Right hindlimb (tissue), 1 donor: ENCODE measurements around the gene OR10G3.
A peak's percentile ranks its signal among the peaks of the same experiment; 100 is the strongest.
"Not testable (repeated sequence)": the region's sequence is repeated elsewhere in the genome, so short reads cannot be mapped to it uniquely, and the experiment has no call there.

Source experiments
- DNase-seq: peaks from one replicate; pipeline ENCODE4 v3.0.0-alpha.2; 2018

Gene OR10G3, protein sequence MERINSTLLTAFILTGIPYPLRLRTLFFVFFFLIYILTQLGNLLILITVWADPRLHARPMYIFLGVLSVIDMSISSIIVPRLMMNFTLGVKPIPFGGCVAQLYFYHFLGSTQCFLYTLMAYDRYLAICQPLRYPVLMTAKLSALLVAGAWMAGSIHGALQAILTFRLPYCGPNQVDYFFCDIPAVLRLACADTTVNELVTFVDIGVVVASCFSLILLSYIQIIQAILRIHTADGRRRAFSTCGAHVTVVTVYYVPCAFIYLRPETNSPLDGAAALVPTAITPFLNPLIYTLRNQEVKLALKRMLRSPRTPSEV

GRCh38 chr14:21579976-21580375 is at the start of gene OR10G3:
Gene OR10G3 (minus strand): TSS chr14:21580076. CDS start chr14:21570744, 9,332 bp downstream.
- no peak for DNase-seq

- DNase-seq: no peak
Measured at GRCh38 chr14:21626491-21627230, 46.8 kb upstream of the OR10G3 start.

DNA sequence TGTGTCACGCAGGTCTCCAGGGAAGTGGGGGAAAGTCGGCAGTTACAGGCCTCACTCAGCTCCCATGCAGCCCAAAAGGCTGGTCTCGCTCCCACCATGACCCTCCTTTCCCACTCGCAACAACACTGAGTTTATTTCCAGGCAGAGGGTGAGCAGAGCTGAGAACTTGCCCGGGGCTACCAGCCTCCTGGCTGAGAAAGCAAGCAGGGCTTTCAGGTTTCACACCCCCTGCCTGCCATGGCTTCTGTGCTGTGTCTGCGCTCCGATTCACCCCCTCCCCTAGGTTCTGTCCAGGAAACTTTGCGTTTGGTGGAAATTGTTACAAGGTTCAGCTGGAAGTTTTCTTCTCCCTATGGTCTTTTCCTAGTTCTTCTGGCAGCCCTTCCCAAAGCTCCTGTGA is 37.7 kb upstream of the OR10G3 start:
- DNase-seq: no peak

DNA sequence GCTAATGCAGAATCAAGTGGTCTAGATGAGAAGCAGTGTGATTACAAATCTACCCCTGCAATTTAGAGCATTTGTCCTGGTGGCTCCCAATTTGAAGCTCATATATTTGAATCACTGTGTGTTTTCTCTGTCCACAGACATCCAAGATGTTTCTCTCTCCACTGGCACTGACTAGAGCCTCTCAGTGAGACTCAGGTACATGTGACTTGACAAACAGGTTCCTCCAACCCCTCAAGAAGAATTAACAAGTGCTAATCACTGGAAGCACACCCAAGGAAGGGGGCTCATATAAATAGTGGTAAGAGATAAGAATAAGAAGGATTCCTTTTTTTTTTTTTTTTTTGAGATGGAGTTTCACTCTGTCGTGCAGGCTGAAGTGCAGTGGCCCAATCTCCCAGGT is 34.4 kb upstream of the OR10G3 start:
- no peak for DNase-seq

DNA sequence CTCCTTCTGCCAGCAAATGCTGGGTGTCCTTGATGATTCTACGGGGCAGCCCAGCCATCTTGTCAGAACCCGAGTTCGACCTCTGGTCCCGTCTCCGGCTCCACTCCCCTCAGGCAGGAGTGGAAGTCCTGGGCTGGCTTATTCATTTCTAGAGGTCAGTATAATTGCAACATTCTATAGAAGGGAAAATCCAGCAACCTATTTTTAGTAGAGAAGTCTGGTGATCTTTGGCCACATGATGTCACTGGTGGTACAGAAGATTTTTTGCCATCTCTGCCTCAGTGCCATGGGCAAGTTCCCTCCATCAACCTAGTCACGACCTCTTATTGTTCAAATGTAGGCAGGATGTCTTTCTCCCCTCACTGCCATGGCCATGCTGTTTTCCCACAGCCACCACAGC is 32.4 kb upstream of the OR10G3 start:
- no peak for DNase-seq

- DNase-seq: not testable (repeated sequence)
Measured at GRCh38 chr14:21602181-21602580, 22.3 kb upstream of the OR10G3 start.

- no peak for DNase-seq
Measured at GRCh38 chr14:21589317-21589716, 9.4 kb upstream of the OR10G3 start.

DNA sequence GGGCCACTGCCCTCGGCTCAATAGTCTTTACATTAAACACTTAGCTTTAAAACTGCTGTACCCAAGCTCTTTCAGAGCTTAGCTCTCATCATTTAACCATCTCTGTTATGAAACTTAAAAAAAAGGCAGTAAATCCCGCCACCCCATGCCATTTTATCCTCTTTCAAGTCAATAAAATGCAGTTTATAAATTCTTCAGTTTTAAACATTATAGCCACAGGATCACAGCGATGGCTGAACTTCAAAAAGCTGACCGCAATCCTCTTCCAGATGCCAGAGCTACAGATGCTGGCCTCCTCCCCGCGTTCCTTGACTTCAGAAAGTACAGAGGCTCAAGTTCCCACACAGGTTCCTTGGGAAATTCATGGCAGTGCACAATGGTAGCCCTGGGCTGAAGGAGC is 4.2 kb downstream of the OR10G3 start:
- no peak for DNase-seq

- no peak for DNase-seq
Measured at GRCh38 chr14:21572604-21573003, 7.3 kb downstream of the OR10G3 start.

GRCh38 chr14:21558703-21559170 is 21.1 kb downstream of the OR10G3 start:
- DNase-seq: no peak

- DNase-seq: peak; percentile 86
Measured at GRCh38 chr14:21557084-21557901, 22.6 kb downstream of the OR10G3 start.

DNA sequence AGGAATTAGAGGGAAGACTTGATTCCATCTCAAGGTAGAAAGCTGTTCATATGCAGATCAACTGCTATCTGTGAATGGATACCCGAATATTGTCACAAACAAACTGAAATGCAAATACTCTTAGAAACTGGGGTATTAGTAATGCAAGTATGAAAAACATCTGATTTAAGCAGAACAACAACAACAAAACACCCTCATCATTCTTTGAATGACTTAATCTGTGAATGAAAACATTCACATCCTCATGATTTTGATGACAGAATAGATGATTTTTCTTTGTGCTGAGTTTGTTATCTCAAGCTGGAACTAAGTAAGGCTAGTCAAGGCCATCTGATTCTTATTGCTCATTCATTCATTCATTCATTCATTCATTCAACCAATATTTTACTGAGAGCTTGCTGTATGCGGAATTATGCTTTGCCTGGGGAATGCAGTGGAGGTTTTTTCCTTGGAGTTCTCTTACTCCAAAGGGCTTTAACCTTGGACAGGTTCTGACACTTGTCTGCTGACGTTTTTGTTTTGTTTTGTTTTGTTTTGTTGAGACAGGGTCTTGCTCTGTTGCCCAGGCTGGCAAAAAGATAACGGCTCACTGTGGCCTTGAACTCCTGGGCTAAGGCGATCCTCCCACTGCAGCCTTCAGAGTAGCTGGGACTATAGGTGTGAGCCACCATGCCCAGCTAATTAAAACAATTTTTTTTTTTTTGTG is 23.3 kb downstream of the OR10G3 start:
- DNase-seq: no peak

DNA sequence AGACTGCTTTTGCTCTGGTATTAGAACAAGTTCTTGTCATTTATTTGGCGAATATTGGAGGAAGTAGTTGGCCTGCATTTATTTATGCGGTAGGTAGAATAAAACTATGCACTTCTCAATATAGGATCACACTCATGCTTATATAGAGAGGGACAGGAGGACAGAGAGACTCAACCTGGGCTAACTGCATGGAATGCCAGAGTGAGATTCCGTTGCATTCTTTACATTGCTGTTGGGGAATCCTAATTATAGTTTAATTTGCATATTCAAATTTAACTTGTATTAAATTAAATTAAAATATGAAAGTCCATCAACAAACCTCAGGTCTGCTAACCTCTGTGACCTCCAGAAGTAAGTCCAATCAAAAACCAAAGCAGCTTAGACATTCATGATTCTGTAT is 26.6 kb downstream of the OR10G3 start:
- DNase-seq: no peak

DNA sequence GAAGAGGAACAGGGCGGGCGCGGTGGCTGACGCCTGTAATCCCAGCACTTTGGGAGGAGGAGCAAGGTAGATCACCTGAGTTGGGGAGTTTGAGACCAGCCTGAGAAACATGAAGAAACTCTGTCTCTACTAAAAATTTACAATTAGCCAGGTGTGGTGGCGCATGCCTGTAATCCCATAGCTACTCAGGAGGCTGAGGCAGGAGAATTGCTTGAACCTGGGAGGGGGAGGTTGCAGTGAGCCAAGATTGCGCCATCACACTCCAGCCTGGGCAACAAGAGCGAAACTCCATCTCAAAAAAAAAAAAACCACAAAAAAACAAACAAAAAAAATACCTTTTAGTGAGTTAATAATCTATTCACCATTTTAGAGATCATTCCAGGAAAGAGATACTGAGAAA is 35.3 kb downstream of the OR10G3 start:
- DNase-seq: not testable (repeated sequence)

- DNase-seq: no peak
Measured at GRCh38 chr14:21543963-21544362, 35.9 kb downstream of the OR10G3 start.

DNA sequence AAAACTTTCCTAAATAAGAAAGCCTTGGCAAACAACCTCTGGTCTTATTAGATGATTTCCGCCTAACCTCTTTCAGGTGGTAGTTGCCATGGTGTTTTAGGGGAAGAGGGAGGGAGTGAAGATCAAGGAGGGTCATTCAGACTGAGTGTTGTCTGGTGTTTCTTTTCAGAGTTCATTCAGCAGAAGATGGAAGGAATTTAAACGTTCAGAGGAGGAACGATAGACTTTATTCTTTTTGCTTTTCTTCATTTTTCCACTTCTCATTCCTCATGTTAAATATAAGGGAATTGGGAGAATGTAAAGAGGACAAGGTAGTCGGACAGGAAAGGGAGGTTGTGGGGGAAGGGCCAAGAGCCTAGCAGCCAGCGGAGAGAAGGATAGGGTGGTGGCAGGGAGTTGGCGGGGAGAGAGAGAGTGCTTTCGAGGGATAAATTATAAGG is 36.3 kb downstream of the OR10G3 start:
- no peak for DNase-seq

GRCh38 chr14:21541413-21542074 is 38.3 kb downstream of the OR10G3 start:
- DNase-seq: no peak

DNA sequence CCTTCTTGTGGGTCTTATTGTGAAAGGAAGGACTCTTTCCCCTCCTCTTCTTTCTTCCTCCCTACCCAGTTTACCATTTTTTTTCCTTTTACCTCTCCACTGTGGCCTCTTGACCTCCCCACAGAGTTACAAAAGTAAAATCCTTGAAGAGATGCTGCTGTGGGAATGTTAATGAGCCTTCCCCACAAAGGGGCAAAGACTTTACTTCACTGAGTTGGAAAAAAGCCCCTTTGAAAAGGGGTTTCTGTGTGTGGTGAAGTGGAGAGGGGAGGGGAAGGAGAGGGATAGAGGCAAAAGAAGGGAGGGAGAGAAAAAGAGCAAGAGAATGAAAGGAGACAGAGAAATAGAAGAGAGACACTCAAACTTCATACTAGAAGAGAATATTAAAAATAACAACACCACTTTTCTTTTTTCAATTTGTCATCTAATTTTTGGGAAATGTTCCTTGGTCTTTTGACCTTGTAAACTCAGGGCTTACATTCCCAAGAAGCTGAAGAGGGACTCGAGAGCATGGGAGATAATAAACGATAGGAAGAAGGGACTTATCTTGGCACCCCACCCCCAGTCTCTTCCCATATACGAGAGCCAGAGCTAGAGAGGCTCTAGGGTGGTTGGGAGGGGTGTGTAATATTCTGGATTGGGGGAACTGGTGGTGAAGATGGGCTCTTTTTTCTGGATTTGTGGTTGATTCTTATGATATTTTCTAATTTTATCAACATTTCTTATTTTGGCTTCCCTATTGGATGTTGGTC is 40.5 kb downstream of the OR10G3 start:
- DNase-seq: no peak

DNA sequence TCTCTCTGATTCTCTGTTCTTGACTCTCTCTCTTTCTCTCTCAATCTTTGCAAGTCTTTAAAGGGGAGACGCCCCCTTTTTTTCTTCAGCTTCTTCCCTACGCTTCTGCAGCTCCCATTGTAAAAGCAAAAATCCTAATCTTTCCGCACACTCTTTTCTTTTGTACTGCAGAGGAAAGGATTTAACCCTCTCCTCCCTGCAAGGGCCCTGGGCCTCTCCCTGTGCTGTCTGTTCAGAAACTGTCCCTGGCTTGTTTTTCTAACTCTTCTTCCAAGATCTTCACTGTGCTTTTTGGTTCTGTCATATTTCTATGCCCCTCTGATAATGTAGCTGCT is 42.8 kb downstream of the OR10G3 start:
- no peak for DNase-seq

- DNase-seq: peak; percentile 23
Measured at GRCh38 chr14:21536418-21537089, 43.3 kb downstream of the OR10G3 start.
